GM12878 (cell line): Measurements from ENCODE around the gene ITGAL. TPM values are rescaled to one million over a fixed set of nuclear protein-coding genes. Genes with fewer than 3 reads are reported as not detected.

Experiments used
- BHLHE40 ChIP-seq, 2 experiments: fragments of 450-650 bp in 1 of 2; IDR thresholded peaks; 2 replicates each; pipeline ENCODE4 v1.6.1; 2011 to 2017; ENCODE audit warnings: low read depth in 2 of 2, borderline replicate concordance in 1 of 2, improper control_type of control experiment in 1 of 2, low read length in 1 of 2, mild to moderate bottlenecking in 1 of 2
- E2F8 ChIP-seq: fragments of 450-650 bp; IDR thresholded peaks from 2 replicates; pipeline ENCODE4 v1.6.1; 2018; ENCODE audit warnings: mild to moderate bottlenecking, low read depth, moderate library complexity; ENCODE audit not compliant: partially characterized antibody
- EGR1 ChIP-seq, 2 experiments: IDR thresholded peaks; 1 replicate in 1 of 2; 2 replicates in 1 of 2; pipeline ENCODE4 v1.6.1; 2011 to 2012; ENCODE audit warnings: low read depth in 2 of 2, low read length in 2 of 2, borderline replicate concordance in 1 of 2, mild to moderate bottlenecking in 1 of 2, moderate library complexity in 1 of 2
- GATAD2B ChIP-seq: fragments of 450-650 bp; conservative IDR thresholded peaks from 2 replicates; pipeline ENCODE4 v1.6.1; 2017; ENCODE audit warnings: low read depth, mild to moderate bottlenecking, moderate library complexity
- HDGF ChIP-seq: fragments of 450-650 bp; IDR thresholded peaks from 2 replicates; pipeline ENCODE4 v1.6.1; 2016; ENCODE audit warnings: antibody characterized with exemption
- HSF1 ChIP-seq: fragments of 150-350 bp; IDR thresholded peaks from 2 replicates; pipeline ENCODE4 v1.6.1; 2014; ENCODE audit warnings: mild to moderate bottlenecking, low read depth, low read length
- JUND ChIP-seq: IDR thresholded peaks from 2 replicates; pipeline ENCODE4 v1.6.1; 2012; ENCODE audit warnings: low read depth, mild to moderate bottlenecking, low read length, improper control_type of control experiment, moderate library complexity
- KLF5 ChIP-seq: fragments of 450-650 bp; IDR thresholded peaks from 2 replicates; pipeline ENCODE4 v1.6.1; 2014; ENCODE audit warnings: mild to moderate bottlenecking; ENCODE audit not compliant: partially characterized antibody
- NFYB ChIP-seq: IDR thresholded peaks from 2 replicates; pipeline ENCODE4 v1.6.1; 2011; ENCODE audit warnings: low read depth, mild to moderate bottlenecking, low read length, improper control_type of control experiment, moderate library complexity; ENCODE audit not compliant: insufficient read depth
- NKRF ChIP-seq: fragments of 450-650 bp; conservative IDR thresholded peaks from 2 replicates; pipeline ENCODE4 v1.6.1; 2017; ENCODE audit warnings: mild to moderate bottlenecking, moderate library complexity
- SMC3 ChIP-seq: IDR thresholded peaks from 2 replicates; pipeline ENCODE4 v1.6.1; 2011; ENCODE audit warnings: low read length, improper control_type of control experiment, borderline replicate concordance
- ZNF687 ChIP-seq: fragments of 450-650 bp; IDR thresholded peaks from 2 replicates; pipeline ENCODE4 v1.6.1; 2017; ENCODE audit warnings: mild to moderate bottlenecking, moderate library complexity
- polyA plus RNA-seq, 11 experiments: library from polyadenylated mRNA; depleted of rRNA in 4 of 11; unstranded in 6 of 11; stranded (reverse) in 5 of 11; fragments of >200 nt; fragmentation: Nextera tagmentation in 4 of 11; fragmentation: Illumina TruSeq in 1 of 11; extraction: Ambion mirVana in 4 of 11; extraction: Trizol in 1 of 11; gene quantifications; 1 replicate in 1 of 11; 2 replicates in 10 of 11; pipeline versions ENCODE4 v1.2.1 to v1.2.3, GENCODE V29; 2011 to 2016; ENCODE audit warnings: inconsistent platforms in 2 of 11, missing spikeins in 2 of 11, low read depth in 1 of 11
- total RNA-seq, 4 experiments: library from RNA; depleted of rRNA in 3 of 4; stranded (reverse); fragments of >200 nt in 3 of 4; fragmentation: Illumina TruSeq in 1 of 4; extraction: Trizol in 1 of 4; gene quantifications; 2 replicates each; pipeline versions ENCODE4 v1.2.1 to v1.2.3, GENCODE V29; 2013 to 2021

ITGAL gene
- total and polyA plus RNA-seq, 10 of the 15 experiments (the other 5 are each of a cell fraction or from before 2014, with no cell fraction given): 10.7 to 170 (median 96.9) TPM

- TF ChIP-seq EGR1 (IDR thresholded peaks at IDR 0.05; ENCODE audit: borderline replicate concordance in 1 of 2, low read depth in 2 of 2, low read length in 2 of 2): no peak
- no peak for TF ChIP-seq KLF5
- TF ChIP-seq NKRF: peak; percentile 89
- no peak; the same call in 1 of the 2 replicates for TF ChIP-seq ZNF687
- TF ChIP-seq E2F8: no peak
- no peak for TF ChIP-seq NFYB
- TF ChIP-seq HSF1: no peak
- TF ChIP-seq JUND: no peak
- TF ChIP-seq HDGF: no peak
- TF ChIP-seq GATAD2B: 0 out of 2 replicates have a peak, but pooled peaks have one; percentile 14
- TF ChIP-seq BHLHE40 (IDR thresholded peaks at IDR 0.05; ENCODE audit: borderline replicate concordance in 1 of 2, low read depth in 2 of 2, low read length in 1 of 2): peak in 1 of 2 experiments; percentile 59; a peak in 1 of 4 replicates
- TF ChIP-seq SMC3: no peak
- TF ChIP-seq, all 136 proteins: peak for 12
These were observed 62.7 kb downstream of the ITGAL start (continued) for GRCh38 chr16:30535106-30535776.
